ENCODE measurements around the gene ACSL6. TPM values are rescaled to one million over a fixed set of nuclear protein-coding genes. Genes with fewer than 3 reads are reported as not detected.

ACSL6 gene
- total RNA-seq, 2 experiments from 2014 or later, result 3.3 to 4.7 TPM

DNA sequence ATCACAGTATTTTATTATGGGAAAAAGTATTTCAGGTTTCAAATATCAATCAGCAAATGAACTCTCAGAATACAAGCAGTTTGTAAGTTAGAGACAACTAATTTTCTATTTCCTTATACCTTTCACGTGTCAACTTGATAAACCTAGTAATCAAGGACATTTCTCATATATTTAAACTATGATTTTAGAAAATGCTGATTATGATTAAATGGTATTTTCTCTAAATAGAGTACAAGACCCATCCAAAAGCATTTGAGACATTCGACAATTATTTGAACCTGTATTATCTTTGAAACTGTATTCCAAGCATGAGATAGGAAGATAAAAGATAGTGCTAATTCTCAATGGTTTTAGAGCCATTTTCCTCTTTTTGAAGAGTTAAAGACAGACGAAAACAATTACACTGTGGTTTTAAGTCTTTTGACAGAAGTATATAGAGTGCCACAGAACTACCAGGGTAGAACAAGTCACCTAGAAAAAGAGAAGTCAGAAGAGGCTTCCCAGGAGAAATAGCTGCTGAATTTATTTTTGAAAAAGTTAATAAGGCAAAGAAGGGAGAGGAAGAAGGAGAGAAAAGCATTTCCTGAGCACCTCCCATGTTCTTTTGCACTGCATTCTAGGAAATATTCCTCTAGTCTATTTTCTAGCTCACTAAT, 71.6 kb downstream of the ACSL6 start:
- Mint-ChIP-seq H3K9me3 (no peaks in the 10 kb centered on the region), H3K27me3 (no peaks in the 10 kb centered on the region), H3K4me1 (ENCODE audit: low read depth) (peaks cover 7% of the 10 kb centered on the region), H3K27ac (no peak overlapping the region), H3K36me3 (ENCODE audit: low read depth) (no peaks in the 10 kb centered on the region), H3K4me3 (no peak overlapping the region)
- CTCF ChIA-PET, result no interaction called here
- intact Hi-C loops (cut with micrococcal nuclease), result no loop called here
- DNase-seq (no peak), ATAC-seq (no peak)
- POLR2A ChIA-PET, result no interaction called here
- TF ChIP-seq CTCF (IDR thresholded peaks at IDR 0.05), result no peak

GRCh38 chr5:131932235-131932634, 79.2 kb downstream of the ACSL6 start:
- Mint-ChIP-seq H3K27me3 (no peaks in the 10 kb centered on the region), H3K4me1 (ENCODE audit: low read depth) (peaks cover 7% of the 10 kb centered on the region), H3K36me3 (ENCODE audit: low read depth) (no peaks in the 10 kb centered on the region), H3K27ac (no peak overlapping the region), H3K4me3 (no peak overlapping the region), H3K9me3 (peaks cover 23% of the 10 kb centered on the region)
- ChIA-PET POLR2A (no interaction called here), CTCF (no interaction called here)
- intact Hi-C loops (cut with micrococcal nuclease), result no loop called here
- no peak for DNase-seq
- no peak for TF ChIP-seq CTCF (IDR thresholded peaks at IDR 0.05)
- no peak for ATAC-seq

GRCh38 chr5:131928957-131929356, 82.5 kb downstream of the ACSL6 start:
- H3K36me3 Mint-ChIP-seq (ENCODE audit: low read depth), result no peaks in the 10 kb centered on the region
- no peaks in the 10 kb centered on the region for H3K4me1 Mint-ChIP-seq (ENCODE audit: low read depth)
- H3K4me3 Mint-ChIP-seq, result no peak overlapping the region
- intact Hi-C loops (cut with micrococcal nuclease), result no loop called here
- DNase-seq (no peak), ATAC-seq (no peak)
- POLR2A ChIA-PET, result no interaction called here
- CTCF ChIA-PET, result no interaction called here
- no peak overlapping the region for H3K27ac Mint-ChIP-seq
- H3K9me3 Mint-ChIP-seq, result peaks cover 31% of the 10 kb centered on the region
- no peak for TF ChIP-seq CTCF (IDR thresholded peaks at IDR 0.05)
- no peaks in the 10 kb centered on the region for H3K27me3 Mint-ChIP-seq

- no peak for TF ChIP-seq CTCF (IDR thresholded peaks at IDR 0.05)
- intact Hi-C loops (cut with micrococcal nuclease), result no loop called here
- no peaks in the 10 kb centered on the region for H3K36me3 Mint-ChIP-seq (ENCODE audit: low read depth)
- POLR2A ChIA-PET, result no interaction called here
- DNase-seq, result no peak
- peaks cover 31% of the 10 kb centered on the region for H3K9me3 Mint-ChIP-seq
- H3K4me3 Mint-ChIP-seq, result no peak overlapping the region
- CTCF ChIA-PET, result no interaction called here
- no peaks in the 10 kb centered on the region for H3K4me1 Mint-ChIP-seq (ENCODE audit: low read depth)
- H3K27ac Mint-ChIP-seq, result no peak overlapping the region
- ATAC-seq, result no peak
- H3K27me3 Mint-ChIP-seq, result no peaks in the 10 kb centered on the region
These were observed 85.3 kb downstream of the ACSL6 start for GRCh38 chr5:131926168-131926567.

DNA sequence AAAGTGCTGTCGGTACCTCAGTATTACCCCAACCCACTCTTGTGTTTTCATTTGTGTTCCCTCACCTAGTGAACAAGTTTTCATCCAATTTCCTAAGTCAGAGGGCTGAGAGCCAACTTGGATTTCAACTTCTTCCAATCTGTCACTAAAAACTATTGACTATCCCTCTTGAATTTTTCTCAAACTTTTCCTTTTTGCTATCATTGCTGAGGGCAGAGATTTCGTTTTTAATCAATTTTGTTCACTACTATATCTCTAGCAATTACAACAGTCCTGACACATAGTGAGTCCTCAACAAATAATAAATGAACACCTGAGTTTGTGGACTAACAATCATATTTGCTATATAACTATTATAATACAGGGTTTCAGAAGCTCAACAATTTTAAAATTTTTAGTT, 95.0 kb downstream of the ACSL6 start:
- intact Hi-C loops (cut with micrococcal nuclease), result no loop called here
- Mint-ChIP-seq H3K36me3 (ENCODE audit: low read depth) (no peaks in the 10 kb centered on the region), H3K4me1 (ENCODE audit: low read depth) (no peaks in the 10 kb centered on the region), H3K27me3 (no peaks in the 10 kb centered on the region), H3K4me3 (no peak overlapping the region), H3K9me3 (no peaks in the 10 kb centered on the region), H3K27ac (no peak overlapping the region)
- POLR2A ChIA-PET, result no interaction called here
- no peak for TF ChIP-seq CTCF (IDR thresholded peaks at IDR 0.05)
- CTCF ChIA-PET, result no interaction called here
- DNase-seq, result no peak
- ATAC-seq, result no peak

Data from activated CD8-positive, alpha-beta T cell treated with anti-CD3 and anti-CD28 coated beads for 36 hours (primary cell).